HG02938 (cell line): ENCODE measurements around the gene CHCHD1.
"Not testable (repeated sequence)": the region's sequence is repeated elsewhere in the genome, so short reads cannot be mapped to it uniquely, and the experiment has no call there.

Experiments used
- ATAC-seq: cut with Tn5 transposase; IDR thresholded peaks from one replicate; pipeline ENCODE4 v1.9.1; 2021; ENCODE audit warnings: mild to moderate bottlenecking, moderate library complexity; ENCODE audit not compliant: unreplicated experiment

Gene CHCHD1

GRCh38 chr10:73781879-73782748, at the start of gene CHCHD1:
TSS of gene CHCHD1 (plus strand) at chr10:73782048. CDS start at chr10:73782076, 28 bp downstream.
- ATAC-seq, result no peak

GRCh38 chr10:73732426-73732825, 49.4 kb upstream of the CHCHD1 start:
- no peak for ATAC-seq

GRCh38 chr10:73732931-73733623, 48.8 kb upstream of the CHCHD1 start:
- ATAC-seq, result no peak

GRCh38 chr10:73734028-73734720, 47.7 kb upstream of the CHCHD1 start:
- ATAC-seq, result no peak

- no peak for ATAC-seq
Observed at GRCh38 chr10:73734796-73735305, 47.0 kb upstream of the CHCHD1 start.

GRCh38 chr10:73740501-73741254, 41.2 kb upstream of the CHCHD1 start:
- ATAC-seq, result not testable (repeated sequence)

GRCh38 chr10:73742454-73742734, 39.5 kb upstream of the CHCHD1 start:
- ATAC-seq, result no peak

GRCh38 chr10:73743327-73743904, 38.4 kb upstream of the CHCHD1 start:
- ATAC-seq, result no peak

- peak; percentile 88 for ATAC-seq
Observed at GRCh38 chr10:73743905-73744663, 37.8 kb upstream of the CHCHD1 start, which contains the start of gene SEC24C. TSS of gene SEC24C (plus strand) at chr10:73744372. CDS start at chr10:73746833, 2,461 bp downstream.

GRCh38 chr10:73744664-73744975, 37.2 kb upstream of the CHCHD1 start:
- ATAC-seq, result peak; percentile 33

- ATAC-seq, result no peak
Observed at GRCh38 chr10:73746721-73747120, 35.1 kb upstream of the CHCHD1 start.

GRCh38 chr10:73750819-73751218, 31.0 kb upstream of the CHCHD1 start:
- no peak for ATAC-seq

GRCh38 chr10:73756183-73756582, 25.7 kb upstream of the CHCHD1 start:
- ATAC-seq, result no peak

GRCh38 chr10:73758704-73759511, 22.9 kb upstream of the CHCHD1 start:
- ATAC-seq, result no peak

GRCh38 chr10:73759512-73760115, 22.2 kb upstream of the CHCHD1 start:
- ATAC-seq, result no peak

GRCh38 chr10:73761781-73762180, 20.1 kb upstream of the CHCHD1 start:
- ATAC-seq, result no peak

- ATAC-seq, result no peak
Observed at GRCh38 chr10:73762915-73763314, 18.9 kb upstream of the CHCHD1 start.

GRCh38 chr10:73763343-73763742, 18.5 kb upstream of the CHCHD1 start:
- ATAC-seq, result no peak

GRCh38 chr10:73765066-73765465, 16.8 kb upstream of the CHCHD1 start:
- ATAC-seq, result no peak
